Endodermal cell (in vitro differentiated cells): ENCODE data around the gene CD164. TPM values are rescaled to one million over a fixed set of nuclear protein-coding genes. Genes with fewer than 3 reads are reported as not detected.

Source experiments
- DNase-seq: peaks from one replicate; pipeline ENCODE4 v3.0.0-alpha.2; 2017
- H3K27ac ChIP-seq: 2 replicates; pipeline ENCODE4 v1.5.1; 2013; ENCODE audit warnings: mild to moderate bottlenecking, low read depth, low read length, moderate library complexity
- H3K27me3 ChIP-seq: 2 replicates; pipeline ENCODE4 v1.6.1; 2013; ENCODE audit warnings: mild to moderate bottlenecking, low read length, moderate library complexity; ENCODE audit not compliant: insufficient read depth, control insufficient read depth, poor library complexity, severe bottlenecking
- H3K36me3 ChIP-seq: 2 replicates; pipeline ENCODE4 v1.7.0; 2013; ENCODE audit warnings: mild to moderate bottlenecking, low read length, moderate library complexity; ENCODE audit not compliant: control insufficient read depth, insufficient read depth
- H3K4me1 ChIP-seq: one replicate; pipeline ENCODE4 v1.7.0; 2013; ENCODE audit warnings: low read length; ENCODE audit not compliant: control insufficient read depth, insufficient read depth
- H3K4me3 ChIP-seq: 2 replicates; pipeline ENCODE4 v1.5.1; 2013; ENCODE audit warnings: mild to moderate bottlenecking, low read length, moderate library complexity
- H3K9ac ChIP-seq: 2 replicates; pipeline ENCODE4 v1.6.1; 2013; ENCODE audit warnings: mild to moderate bottlenecking, low read length, moderate library complexity; ENCODE audit not compliant: poor library complexity, severe bottlenecking; ENCODE audit errors: extremely low read depth
- H3K9me3 ChIP-seq: 2 replicates; pipeline ENCODE4 v1.6.1; 2013; ENCODE audit warnings: mild to moderate bottlenecking, low read length, moderate library complexity; ENCODE audit not compliant: control insufficient read depth
- H3K27ac Mint-ChIP-seq: 2 replicates; pipeline ENCODE4 v1.8.0; 2020; ENCODE audit warnings: mixed read lengths
- H3K27me3 Mint-ChIP-seq: 2 replicates; pipeline ENCODE4 v1.8.0; 2021; ENCODE audit warnings: mild to moderate bottlenecking, mixed read lengths; ENCODE audit not compliant: insufficient read depth
- H3K36me3 Mint-ChIP-seq: 2 replicates; pipeline ENCODE4 v1.8.0; 2020; ENCODE audit warnings: low read depth, mixed read lengths
- H3K4me1 Mint-ChIP-seq: 2 replicates; pipeline ENCODE4 v1.8.0; 2020; ENCODE audit warnings: mixed read lengths
- H3K4me3 Mint-ChIP-seq: 2 replicates; pipeline ENCODE4 v1.8.0; 2020; ENCODE audit warnings: mild to moderate bottlenecking, moderate library complexity, mixed read lengths
- H3K9me3 Mint-ChIP-seq: 2 replicates; pipeline ENCODE4 v1.8.0; 2020; ENCODE audit warnings: mild to moderate bottlenecking, mixed read lengths
- WGBS, 2 experiments: methylation state at CpG; one replicate each; pipeline versions ENCODE4 v1.1.5 to v1.1.7; 2013; ENCODE audit warnings: missing lambda C conversion rate in 2 of 2, mixed read lengths in 1 of 2; ENCODE audit not compliant: insufficient coverage in 1 of 2, insufficient read length in 1 of 2; 5-methylcytosine and 5-hydroxymethylcytosine counted together
- total RNA-seq, 2 donors: library from RNA; stranded (reverse); fragmentation: NEBNext Ultra II Directional in 1 of 2; extraction: Animal tissue kit (Norgen Biotek cat#: 25700) in 1 of 2; gene quantifications; 2 replicates in 1 of 2; 3 replicates in 1 of 2; pipeline ENCODE4 v1.2.1, GENCODE V29; 2021
- TF ChIP-seq, protein P1 (sequence below): fragments of 200-600 bp; sonication (generic); conservative IDR thresholded peaks from 2 replicates; pipeline ENCODE4 v1.5.0; 2021; ENCODE audit warnings: antibody characterized with exemption, mild to moderate bottlenecking

Gene CD164
- total RNA-seq, 2 donors from 2014 or later: 120 to 126 TPM

DNA sequence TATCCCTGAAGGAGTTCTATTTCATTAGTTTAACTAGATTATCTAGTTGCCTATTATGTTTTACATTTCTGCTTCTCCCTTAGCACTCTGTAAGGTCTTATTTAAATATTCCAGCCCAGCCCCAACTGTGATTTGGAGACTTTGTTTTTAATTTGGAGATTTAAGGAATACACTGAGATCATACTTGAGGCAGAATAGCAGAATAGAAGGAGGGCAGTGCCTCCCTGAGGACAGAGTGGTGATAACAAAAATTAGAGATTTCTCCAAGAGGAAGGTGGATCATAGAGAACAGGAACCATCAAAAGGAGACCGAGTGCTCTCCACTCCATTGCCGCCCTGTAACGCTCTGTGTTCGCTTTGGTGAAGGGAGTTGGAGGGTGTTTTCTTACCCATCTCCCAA lies 14.8 kb upstream of the CD164 start:
- DNase-seq: no peak
- Histone ChIP-seq H3K27ac (no peak overlapping the region), H3K4me3 (no peak overlapping the region), H3K4me1 (no peaks in the 10 kb centered on the region), H3K9ac (no peak overlapping the region), H3K36me3 (no peaks in the 10 kb centered on the region), H3K27me3 (no peaks in the 10 kb centered on the region), H3K9me3 (no peaks in the 10 kb centered on the region)
- TF ChIP-seq, protein P1, sequence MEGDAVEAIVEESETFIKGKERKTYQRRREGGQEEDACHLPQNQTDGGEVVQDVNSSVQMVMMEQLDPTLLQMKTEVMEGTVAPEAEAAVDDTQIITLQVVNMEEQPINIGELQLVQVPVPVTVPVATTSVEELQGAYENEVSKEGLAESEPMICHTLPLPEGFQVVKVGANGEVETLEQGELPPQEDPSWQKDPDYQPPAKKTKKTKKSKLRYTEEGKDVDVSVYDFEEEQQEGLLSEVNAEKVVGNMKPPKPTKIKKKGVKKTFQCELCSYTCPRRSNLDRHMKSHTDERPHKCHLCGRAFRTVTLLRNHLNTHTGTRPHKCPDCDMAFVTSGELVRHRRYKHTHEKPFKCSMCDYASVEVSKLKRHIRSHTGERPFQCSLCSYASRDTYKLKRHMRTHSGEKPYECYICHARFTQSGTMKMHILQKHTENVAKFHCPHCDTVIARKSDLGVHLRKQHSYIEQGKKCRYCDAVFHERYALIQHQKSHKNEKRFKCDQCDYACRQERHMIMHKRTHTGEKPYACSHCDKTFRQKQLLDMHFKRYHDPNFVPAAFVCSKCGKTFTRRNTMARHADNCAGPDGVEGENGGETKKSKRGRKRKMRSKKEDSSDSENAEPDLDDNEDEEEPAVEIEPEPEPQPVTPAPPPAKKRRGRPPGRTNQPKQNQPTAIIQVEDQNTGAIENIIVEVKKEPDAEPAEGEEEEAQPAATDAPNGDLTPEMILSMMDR: peak; percentile 68
- H3K9me3 Mint-ChIP-seq: no peaks in the 10 kb centered on the region
- no peaks in the 10 kb centered on the region for H3K36me3 Mint-ChIP-seq
- H3K4me1 Mint-ChIP-seq: no peaks in the 10 kb centered on the region
- WGBS, 2 experiments: 82% methylated on average over 4 of the region's 4 CpGs; no CpG with 5 or more reads in 1 of the 2 experiments
- H3K27me3 Mint-ChIP-seq: no peaks in the 10 kb centered on the region
- H3K4me3 Mint-ChIP-seq: no peak overlapping the region
- no peak overlapping the region for H3K27ac Mint-ChIP-seq

DNA sequence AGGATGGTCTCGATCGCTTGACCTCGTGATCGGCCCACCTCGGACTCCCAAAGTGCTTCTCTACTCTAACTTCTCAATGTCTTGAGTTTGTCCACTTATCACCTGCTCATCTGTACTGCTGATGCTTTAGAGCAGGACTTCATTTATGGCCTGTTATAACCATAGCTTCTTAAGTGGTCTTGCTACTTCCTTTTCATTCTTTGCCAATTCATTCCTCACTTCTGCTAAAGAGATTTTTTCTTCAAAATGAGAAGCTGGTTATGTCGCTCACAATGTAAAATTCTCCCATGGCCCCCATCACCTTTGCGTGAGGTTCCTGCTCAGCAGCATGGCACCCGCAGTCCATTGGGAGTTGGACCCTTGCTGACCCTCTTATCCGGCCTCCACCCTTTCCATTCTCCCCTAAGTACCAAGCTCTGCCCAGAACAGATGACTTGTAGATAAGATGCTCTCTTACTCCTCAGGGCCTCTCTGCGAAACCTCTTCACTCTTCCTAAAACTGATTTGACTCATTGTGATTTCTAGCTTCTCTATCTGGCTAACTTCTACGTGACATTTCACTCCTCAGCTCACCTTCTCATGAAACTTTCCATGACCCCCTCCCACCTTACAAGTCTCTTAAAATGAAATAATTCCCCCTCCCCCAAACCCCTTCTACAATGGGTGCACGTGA lies 13.9 kb upstream of the CD164 start:
- H3K36me3 ChIP-seq: no peaks in the 10 kb centered on the region
- peaks cover 4% of the 10 kb centered on the region for H3K4me1 Mint-ChIP-seq
- no peak overlapping the region for H3K4me3 Mint-ChIP-seq
- no peaks in the 10 kb centered on the region for H3K27me3 ChIP-seq
- WGBS, 2 experiments: 92 to 93% methylated on average over 10 to 12 of the region's 12 CpGs
- H3K27ac ChIP-seq: no peak overlapping the region
- H3K4me3 ChIP-seq: no peak overlapping the region
- H3K27me3 Mint-ChIP-seq: no peaks in the 10 kb centered on the region
- H3K9me3 Mint-ChIP-seq: no peaks in the 10 kb centered on the region
- H3K4me1 ChIP-seq: peaks cover 4% of the 10 kb centered on the region
- no peak overlapping the region for H3K9ac ChIP-seq
- TF ChIP-seq, protein P1: no peak
- no peaks in the 10 kb centered on the region for H3K36me3 Mint-ChIP-seq
- no peak overlapping the region for H3K27ac Mint-ChIP-seq
- no peaks in the 10 kb centered on the region for H3K9me3 ChIP-seq
- DNase-seq: no peak

DNA sequence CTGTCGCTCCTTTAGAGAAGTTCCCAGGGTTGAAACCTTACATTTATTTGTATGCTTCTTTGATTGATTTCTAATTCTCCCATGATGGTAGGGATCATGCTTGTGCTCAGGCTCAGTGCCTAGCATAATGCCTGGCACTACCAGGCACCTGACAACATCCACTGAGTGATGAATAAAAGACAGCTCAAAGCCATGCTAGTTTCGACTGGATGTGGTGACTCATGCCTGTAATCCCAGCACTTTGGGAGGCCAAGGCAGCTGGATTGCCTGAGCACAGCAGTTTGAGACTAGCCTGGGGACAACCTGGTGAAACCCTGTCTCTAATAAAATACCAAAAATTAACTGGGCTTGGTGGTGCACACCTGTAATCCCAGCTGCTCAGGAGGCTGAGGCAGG lies 11.6 kb upstream of the CD164 start:
- no peak for DNase-seq
- Mint-ChIP-seq H3K36me3 (no peaks in the 10 kb centered on the region), H3K27ac (no peak overlapping the region), H3K4me1 (peaks cover 5% of the 10 kb centered on the region), H3K4me3 (no peak overlapping the region), H3K27me3 (no peaks in the 10 kb centered on the region), H3K9me3 (no peaks in the 10 kb centered on the region)
- TF ChIP-seq, protein P1: no peak
- H3K9me3 ChIP-seq: no peaks in the 10 kb centered on the region
- 84% methylated on average over 2 of the region's 2 CpGs for WGBS, 2 experiments
- H3K4me1 ChIP-seq: peaks cover 4% of the 10 kb centered on the region
- H3K4me3 ChIP-seq: no peak overlapping the region
- H3K36me3 ChIP-seq: no peaks in the 10 kb centered on the region
- peaks cover 8% of the 10 kb centered on the region for H3K27me3 ChIP-seq
- H3K27ac ChIP-seq: no peak overlapping the region
- H3K9ac ChIP-seq: no peak overlapping the region
